Fibroblast of pulmonary artery (primary cell): ENCODE results near the gene DENND1B.

Experiments used
- DNase-seq: peaks from one replicate; pipeline ENCODE4 v3.0.0-alpha.2; 2010; ENCODE audit warnings: low read depth
- H3K4me3 ChIP-seq: replicated peaks from 2 replicates; pipeline ENCODE4 v1.5.1; 2011; ENCODE audit warnings: low read depth, mild to moderate bottlenecking, control low read depth, low read length, moderate library complexity
- CTCF ChIP-seq: IDR thresholded peaks from 2 replicates; pipeline ENCODE4 v1.5.1; 2011; ENCODE audit warnings: mild to moderate bottlenecking, control low read depth, low read length, inconsistent platforms; ENCODE audit errors: missing control alignments

The DENND1B gene

DNA sequence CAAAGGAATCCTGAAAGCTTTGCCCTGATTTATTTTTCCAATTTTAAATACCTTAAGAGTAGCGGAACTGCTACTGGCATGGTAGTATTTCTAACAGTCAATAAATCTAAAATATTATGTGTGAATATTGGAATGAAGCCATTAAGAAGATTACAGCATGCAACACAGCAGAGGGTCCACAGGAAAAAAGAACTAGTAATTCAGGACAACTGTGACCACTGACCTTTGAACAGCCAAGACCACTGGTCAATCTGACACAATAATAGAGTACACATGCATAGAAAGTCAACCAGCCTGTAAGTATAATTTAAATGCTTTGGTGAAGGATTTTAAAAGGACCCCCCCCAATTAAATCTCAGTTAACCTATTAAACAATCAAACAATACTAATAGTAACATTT, 171.0 kb downstream of the DENND1B start:
- no peak for DNase-seq
- H3K4me3 ChIP-seq: no peak overlapping the region
- no peak for TF ChIP-seq CTCF

- TF ChIP-seq CTCF: no peak
- H3K4me3 ChIP-seq: no peak overlapping the region
- no peak for DNase-seq
These were observed 174.5 kb downstream of the DENND1B start for GRCh38 chr1:197600751-197601150.

DNA sequence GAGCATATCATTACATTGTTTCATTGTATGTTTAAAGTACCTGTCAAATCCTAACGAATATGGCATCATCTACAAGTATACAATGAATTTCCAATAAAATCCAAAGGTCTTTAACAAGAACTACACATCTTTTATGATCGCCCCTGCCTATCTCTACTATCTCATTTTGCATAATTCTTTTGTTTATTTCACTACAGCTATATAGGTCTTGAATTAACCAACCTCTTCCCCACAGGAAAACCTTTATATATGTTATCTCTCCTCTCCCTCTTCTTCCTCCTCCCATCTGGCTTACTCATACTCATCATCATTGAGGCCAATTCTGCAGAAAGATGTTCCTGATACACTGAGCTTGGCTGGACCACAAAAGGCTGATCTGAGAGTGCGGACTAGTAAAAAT, 175.5 kb downstream of the DENND1B start:
- DNase-seq: no peak
- no peak for TF ChIP-seq CTCF
- no peak overlapping the region for H3K4me3 ChIP-seq

DNA sequence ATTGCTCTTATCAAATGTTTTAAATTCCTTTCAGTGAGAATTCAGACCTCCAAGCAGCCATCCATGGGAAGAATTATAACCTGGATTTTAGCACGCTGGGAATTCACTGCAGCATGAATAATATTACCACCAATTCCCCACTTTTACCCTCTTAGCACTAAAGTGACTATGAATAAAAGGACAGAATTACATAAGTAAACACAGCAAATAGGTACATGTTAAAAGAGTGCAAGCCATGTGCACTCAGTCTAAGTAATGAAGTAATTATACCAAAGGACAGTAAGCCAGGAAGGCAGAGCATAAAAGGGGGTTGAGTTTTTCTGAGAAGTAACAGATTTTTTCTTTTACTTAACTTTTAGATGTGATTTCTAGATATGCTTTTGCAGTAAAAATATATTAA, 176.3 kb downstream of the DENND1B start:
- no peak for DNase-seq
- no peak overlapping the region for H3K4me3 ChIP-seq
- no peak for TF ChIP-seq CTCF

DNA sequence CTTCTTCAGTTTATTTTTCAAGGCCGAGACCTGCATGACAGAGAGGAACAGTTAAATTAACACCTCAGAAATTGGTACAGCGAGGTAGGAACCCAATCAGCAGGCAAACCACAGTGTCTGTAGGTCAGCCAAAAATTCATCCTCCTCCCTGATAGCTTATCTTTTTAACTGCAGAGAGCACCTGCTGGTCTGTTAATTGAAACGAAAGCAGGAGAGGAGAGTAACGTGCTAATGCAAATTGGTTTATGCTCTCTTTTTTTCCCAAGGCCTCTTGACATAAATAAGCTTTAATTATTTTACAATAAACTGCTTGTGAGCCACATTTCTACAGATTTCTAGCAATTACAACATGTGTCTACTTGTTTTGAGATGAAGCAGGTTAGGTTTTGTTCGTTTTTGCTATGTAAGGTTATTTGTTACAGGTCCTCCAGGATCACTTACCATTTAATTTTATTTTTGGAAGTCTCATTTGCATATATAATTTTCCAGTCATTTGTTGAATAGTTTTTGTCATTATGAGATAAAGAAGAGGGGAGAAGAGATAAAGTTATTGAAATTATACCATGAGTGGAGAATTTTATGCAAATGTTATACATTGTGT, 179.9 kb downstream of the DENND1B start:
- H3K4me3 ChIP-seq: no peak overlapping the region
- DNase-seq: no peak
- no peak for TF ChIP-seq CTCF

GRCh38 chr1:197590687-197591086, 184.6 kb downstream of the DENND1B start:
- no peak overlapping the region for H3K4me3 ChIP-seq
- DNase-seq: no peak
- TF ChIP-seq CTCF: no peak

DNA sequence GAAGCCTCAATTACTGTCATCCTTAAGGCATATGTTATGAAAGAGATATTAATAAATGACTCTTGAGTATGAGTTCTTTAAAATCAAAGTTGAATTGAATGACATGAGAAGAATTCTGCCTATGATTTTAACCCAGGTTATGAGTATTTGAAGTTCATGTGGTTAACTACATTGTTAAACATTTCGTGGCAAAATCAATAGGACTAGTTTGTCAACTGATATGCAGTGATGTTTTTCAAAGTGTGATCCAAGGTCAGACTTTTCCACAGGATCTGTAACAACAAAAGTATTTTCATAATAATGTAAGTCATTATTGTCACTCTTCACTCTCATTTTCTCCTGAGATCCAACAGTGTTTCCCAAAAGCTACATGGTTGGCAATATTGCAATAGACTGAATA, 189.5 kb downstream of the DENND1B start:
- TF ChIP-seq CTCF: no peak
- H3K4me3 ChIP-seq: no peak overlapping the region
- no peak for DNase-seq
